DMS 273 (cell line): Measurements from ENCODE around the gene SRSF6.
"Not testable (repeated sequence)": the region's sequence is repeated elsewhere in the genome, so short reads cannot be mapped to it uniquely, and the experiment has no call there.

Experiments
- DNase-seq: peaks from one replicate; lab custom pipeline; 2025; ENCODE audit not compliant: unreplicated experiment; lab: John Stamatoyannopoulos, UW

SRSF6 gene

DNA sequence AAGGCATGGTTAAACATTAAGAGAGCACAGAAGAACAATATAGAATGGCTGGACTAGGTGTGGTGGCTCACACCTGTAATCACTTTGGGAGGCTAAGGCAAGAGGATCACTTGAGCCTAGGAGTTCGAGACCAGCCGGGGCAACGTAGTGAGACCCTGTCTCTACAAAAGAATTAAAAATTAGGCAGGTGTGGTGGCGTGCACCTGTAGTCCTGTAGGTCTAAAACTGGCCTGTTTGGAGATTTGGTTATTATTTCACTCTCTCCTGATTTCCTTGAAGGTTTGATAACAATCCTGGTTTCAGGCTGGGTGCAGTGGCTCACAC is 15.6 kb downstream of the SRSF6 start:
- no peak for DNase-seq

GRCh38 chr20:43477193-43477592 is 19.5 kb downstream of the SRSF6 start:
- peak; percentile 16 for DNase-seq

DNA sequence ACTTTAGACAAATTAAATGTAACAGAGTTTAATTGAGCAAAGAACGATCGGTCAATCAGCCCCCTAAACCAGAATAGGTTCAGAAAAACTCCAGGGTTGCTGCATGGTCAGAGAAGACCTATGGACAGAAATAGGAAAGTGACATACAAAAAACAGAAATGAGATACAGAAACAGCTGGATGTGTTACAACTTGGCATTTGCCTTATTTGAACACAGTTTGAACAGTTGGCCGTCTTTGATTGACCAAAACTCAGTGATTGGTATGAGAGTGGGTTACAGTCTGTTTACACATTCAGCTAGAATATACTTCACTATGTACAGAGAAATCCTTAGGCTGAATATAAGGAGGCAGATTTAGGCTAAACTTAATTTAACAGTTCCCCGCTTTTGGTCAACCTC is 19.9 kb downstream of the SRSF6 start:
- no peak for DNase-seq

DNA sequence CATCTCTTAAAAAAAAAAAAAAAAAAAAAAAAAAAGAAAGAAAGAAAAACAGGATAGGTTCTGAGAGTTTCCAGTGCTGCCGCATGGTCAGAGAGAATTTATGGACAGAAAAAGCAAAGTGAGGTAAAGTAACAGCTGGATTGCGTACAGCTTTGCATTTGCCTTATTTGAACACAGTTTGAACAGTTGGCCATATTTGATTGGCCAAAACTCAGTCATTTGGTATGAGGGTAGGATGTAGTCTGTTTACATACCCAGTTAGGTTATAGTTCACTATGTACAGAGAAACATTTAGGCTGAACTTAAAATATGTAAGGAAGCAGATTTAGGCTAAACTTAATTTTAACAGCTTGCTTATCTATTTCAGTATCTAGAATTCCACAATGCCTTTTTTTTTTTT is 32.3 kb downstream of the SRSF6 start:
- no peak for DNase-seq

DNA sequence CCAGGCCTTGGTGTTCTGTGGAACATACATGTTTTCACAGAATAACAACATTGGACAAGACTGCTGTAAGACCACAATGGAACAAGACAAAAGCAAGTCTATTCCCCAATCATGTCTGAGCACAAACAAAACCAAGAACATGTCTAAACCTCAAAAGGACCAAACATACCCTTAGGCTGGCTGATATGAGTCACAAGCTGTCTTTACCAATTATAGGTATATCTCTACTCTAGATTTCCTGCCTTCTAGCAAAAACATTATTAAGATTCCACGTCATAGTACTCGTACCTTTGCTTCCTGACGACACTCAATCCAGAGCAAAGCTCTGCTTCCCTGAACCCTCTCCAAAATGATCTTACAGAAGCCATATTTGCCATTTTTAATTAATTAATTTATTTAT is 34.4 kb downstream of the SRSF6 start:
- DNase-seq = no peak

DNA sequence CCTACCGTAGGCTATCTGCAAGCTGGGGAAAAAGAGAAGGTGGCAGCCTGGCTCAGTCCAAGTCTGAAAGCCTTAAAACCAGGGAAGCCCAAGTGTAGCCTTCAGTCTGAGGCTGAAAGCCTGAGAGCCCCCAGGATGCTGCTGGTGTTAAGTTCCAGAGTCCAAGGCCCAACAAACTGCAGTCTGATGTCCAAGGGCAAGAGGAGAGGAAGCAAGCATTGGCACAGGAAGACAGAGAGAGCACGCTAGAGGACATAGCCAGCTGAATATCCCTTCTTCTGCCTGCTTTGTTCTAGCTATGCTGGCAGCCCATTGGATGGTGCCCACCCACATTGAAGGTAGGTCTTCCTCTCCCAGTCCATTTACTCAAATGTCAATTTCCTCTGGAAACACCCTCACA is 37.7 kb downstream of the SRSF6 start:
- DNase-seq = no peak

DNA sequence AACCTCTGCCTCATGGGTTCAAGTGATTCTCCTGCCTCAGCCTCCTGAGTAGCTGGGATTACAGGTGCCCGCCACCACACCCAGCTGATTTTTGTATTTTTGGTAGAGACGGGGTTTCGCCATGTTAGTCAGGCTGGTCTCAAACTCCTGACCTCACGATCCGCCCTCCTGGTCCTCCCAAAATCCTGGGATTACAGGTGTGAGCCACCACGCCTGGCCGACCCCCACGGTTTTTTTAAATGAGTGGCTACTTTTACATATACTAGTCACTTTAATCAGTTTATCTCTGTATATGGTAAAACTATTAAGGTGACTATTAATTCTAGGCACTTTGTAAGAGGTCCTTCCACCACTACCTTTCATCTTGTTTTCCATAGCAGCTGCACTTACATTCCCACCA is 44.3 kb downstream of the SRSF6 start:
- DNase-seq = not testable (repeated sequence)

- no peak for DNase-seq
Observed at GRCh38 chr20:43506238-43506637, 48.5 kb downstream of the SRSF6 start.

- DNase-seq = peak; percentile 84
Observed at GRCh38 chr20:43507150-43508080, 49.7 kb downstream of the SRSF6 start, which contains the start of gene L3MBTL1. TSS of gene L3MBTL1 (plus strand) at chr20:43507697. CDS start at chr20:43513504, 5,807 bp downstream.

DNA sequence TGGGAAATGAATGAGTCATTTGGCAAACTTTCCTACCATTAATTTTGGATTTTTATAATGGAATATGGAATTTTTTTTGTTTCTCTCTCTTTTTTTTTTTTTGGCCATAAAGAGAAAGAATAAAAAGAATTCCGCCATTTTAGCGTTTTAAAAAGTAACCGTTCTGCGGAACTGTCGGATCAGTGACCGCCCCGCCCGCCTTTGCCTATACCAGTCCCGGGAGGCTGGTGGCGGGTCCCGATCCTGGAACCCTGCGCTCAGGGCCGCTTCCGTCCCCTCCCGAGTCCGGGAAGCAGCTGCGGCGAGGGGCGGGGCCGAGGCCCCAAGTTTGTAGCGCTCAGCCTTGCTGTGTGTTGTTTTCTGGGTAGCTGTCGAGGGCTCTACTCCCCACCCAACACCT is 50.4 kb downstream of the SRSF6 start:
- DNase-seq = peak; percentile 37

- peak; percentile 30 for DNase-seq
Observed at GRCh38 chr20:43508604-43509040, 50.9 kb downstream of the SRSF6 start.

DNA sequence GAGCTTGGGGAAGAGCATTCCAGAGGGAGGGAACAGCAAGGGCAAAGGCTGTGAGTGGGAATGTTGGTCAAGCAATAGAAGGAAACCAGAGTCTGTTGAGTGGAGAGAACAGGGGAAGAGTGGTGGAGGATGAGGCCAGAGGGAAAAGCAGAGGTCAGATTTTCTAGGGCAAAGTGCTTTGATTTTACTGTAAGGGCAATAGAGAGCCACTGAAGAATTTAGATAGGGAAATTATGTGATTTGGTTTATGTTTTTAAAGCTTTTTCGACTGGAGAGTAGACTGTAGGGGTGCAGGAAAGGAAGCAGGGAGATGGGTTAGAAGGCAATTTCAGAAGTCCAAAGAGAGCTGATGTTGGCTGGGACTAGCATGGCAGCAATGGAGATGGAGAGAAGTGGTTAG is 54.2 kb downstream of the SRSF6 start:
- DNase-seq = no peak

GRCh38 chr20:43513372-43513930 is 55.8 kb downstream of the SRSF6 start:
- no peak for DNase-seq
